Hepatocyte (in vitro differentiated cells): Measurements from ENCODE around the gene BNIP5.

Experiments
- EZH2phosphoT487 ChIP-seq: fragments of 200-600 bp; sonication (generic); IDR thresholded peaks from one replicate; pipeline ENCODE4 v1.6.1; 2018; ENCODE audit warnings: antibody characterized with exemption, mild to moderate bottlenecking, low read depth, moderate library complexity; ENCODE audit not compliant: unreplicated experiment, severe bottlenecking
- TF ChIP-seq, protein P1 (sequence below): fragments of 200-600 bp; sonication (generic); IDR thresholded peaks from 2 replicates; pipeline ENCODE4 v1.5.1; 2016; ENCODE audit warnings: antibody characterized with exemption, mild to moderate bottlenecking; ENCODE audit not compliant: poor library complexity

DNA sequence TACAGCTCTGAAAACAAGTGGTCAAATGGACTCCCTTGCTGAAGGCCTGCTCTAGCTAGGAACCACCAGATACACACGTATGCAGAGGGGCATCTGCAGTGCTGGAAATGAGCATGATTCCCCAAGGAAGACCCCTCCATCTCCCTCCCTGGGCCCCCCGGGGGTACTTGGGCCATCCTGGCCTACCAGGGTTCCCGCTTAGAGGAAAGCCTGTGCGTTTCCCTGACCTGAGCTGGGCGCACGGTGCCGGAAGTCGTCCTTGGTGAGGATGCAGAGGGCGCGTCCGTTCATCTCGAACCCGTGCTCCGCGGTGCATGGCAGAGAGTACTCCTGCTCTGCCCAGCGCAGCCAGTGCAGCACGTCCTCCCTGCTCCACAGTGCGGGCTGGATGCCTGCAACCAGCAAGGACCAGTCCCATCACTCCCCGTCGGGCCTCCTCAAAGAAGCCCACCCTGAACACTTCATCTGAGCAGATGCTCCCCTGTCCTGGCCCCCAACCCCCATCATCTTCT, 39.0 kb upstream of the BNIP5 start:
- TF ChIP-seq, protein P1, sequence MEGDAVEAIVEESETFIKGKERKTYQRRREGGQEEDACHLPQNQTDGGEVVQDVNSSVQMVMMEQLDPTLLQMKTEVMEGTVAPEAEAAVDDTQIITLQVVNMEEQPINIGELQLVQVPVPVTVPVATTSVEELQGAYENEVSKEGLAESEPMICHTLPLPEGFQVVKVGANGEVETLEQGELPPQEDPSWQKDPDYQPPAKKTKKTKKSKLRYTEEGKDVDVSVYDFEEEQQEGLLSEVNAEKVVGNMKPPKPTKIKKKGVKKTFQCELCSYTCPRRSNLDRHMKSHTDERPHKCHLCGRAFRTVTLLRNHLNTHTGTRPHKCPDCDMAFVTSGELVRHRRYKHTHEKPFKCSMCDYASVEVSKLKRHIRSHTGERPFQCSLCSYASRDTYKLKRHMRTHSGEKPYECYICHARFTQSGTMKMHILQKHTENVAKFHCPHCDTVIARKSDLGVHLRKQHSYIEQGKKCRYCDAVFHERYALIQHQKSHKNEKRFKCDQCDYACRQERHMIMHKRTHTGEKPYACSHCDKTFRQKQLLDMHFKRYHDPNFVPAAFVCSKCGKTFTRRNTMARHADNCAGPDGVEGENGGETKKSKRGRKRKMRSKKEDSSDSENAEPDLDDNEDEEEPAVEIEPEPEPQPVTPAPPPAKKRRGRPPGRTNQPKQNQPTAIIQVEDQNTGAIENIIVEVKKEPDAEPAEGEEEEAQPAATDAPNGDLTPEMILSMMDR = no peak
- TF ChIP-seq EZH2phosphoT487 = no peak
